Neural progenitor cell (in vitro differentiated cells): Measurements from ENCODE around the gene CNTN5. TPM values are rescaled to one million over a fixed set of nuclear protein-coding genes. Genes with fewer than 3 reads are reported as not detected.

Experiments
- DNase-seq: peaks from one replicate; pipeline ENCODE4 v3.0.0-alpha.2; 2016; ENCODE audit warnings: low spot score
- H2AFZ ChIP-seq: fragments of 200-600 bp; sonication (generic); replicated peaks from 2 replicates; pipeline ENCODE4 v1.6.1; 2016; ENCODE audit warnings: antibody characterized with exemption
- H3F3A ChIP-seq: fragments of 200-600 bp; sonication (generic); 2 replicates; pipeline ENCODE4 v1.6.1; 2016; ENCODE audit warnings: antibody characterized with exemption, low read depth
- H3K27ac ChIP-seq: fragments of 200-600 bp; sonication (generic); 2 replicates; pipeline ENCODE4 v1.5.1; 2016; ENCODE audit warnings: mild to moderate bottlenecking
- H3K27me3 ChIP-seq: fragments of 200-600 bp; sonication (generic); 2 replicates; pipeline ENCODE4 v1.6.1; 2016; ENCODE audit warnings: mild to moderate bottlenecking, moderate library complexity
- H3K36me3 ChIP-seq: fragments of 200-600 bp; sonication (generic); 2 replicates; pipeline ENCODE4 v1.5.1; 2016
- H3K4me1 ChIP-seq: fragments of 200-600 bp; sonication (generic); 2 replicates; pipeline ENCODE4 v1.6.1; 2016; ENCODE audit warnings: mixed run types
- H3K4me2 ChIP-seq: fragments of 200-600 bp; sonication (generic); 2 replicates; pipeline ENCODE4 v1.6.1; 2016
- H3K4me3 ChIP-seq: fragments of 200-600 bp; sonication (generic); 2 replicates; pipeline ENCODE4 v1.5.1; 2016
- H3K79me2 ChIP-seq: fragments of 200-600 bp; sonication (generic); 2 replicates; pipeline ENCODE4 v1.6.1; 2016; ENCODE audit warnings: low read depth
- H3K9ac ChIP-seq: fragments of 200-600 bp; sonication (generic); 2 replicates; pipeline ENCODE4 v1.6.1; 2016
- H3K9me3 ChIP-seq: fragments of 200-600 bp; sonication (generic); 2 replicates; pipeline ENCODE4 v1.5.1; 2016; ENCODE audit warnings: low read depth
- H4K20me1 ChIP-seq: fragments of 200-600 bp; sonication (generic); 2 replicates; pipeline ENCODE4 v1.6.1; 2016; ENCODE audit warnings: low read depth
- H3K27ac Mint-ChIP-seq: 3 replicates; pipeline ENCODE4 v1.8.0; 2021; ENCODE audit warnings: mixed read lengths
- H3K27me3 Mint-ChIP-seq: 2 replicates; pipeline ENCODE4 v1.8.0; 2022; ENCODE audit warnings: low read depth, mild to moderate bottlenecking, inconsistent platforms, moderate library complexity, mixed read lengths; ENCODE audit not compliant: insufficient read depth
- H3K36me3 Mint-ChIP-seq: 3 replicates; pipeline ENCODE4 v1.8.0; 2021; ENCODE audit warnings: mixed read lengths
- H3K4me1 Mint-ChIP-seq: 3 replicates; pipeline ENCODE4 v1.8.0; 2021; ENCODE audit warnings: mixed read lengths
- H3K4me3 Mint-ChIP-seq: 3 replicates; pipeline ENCODE4 v1.8.0; 2021; ENCODE audit warnings: mild to moderate bottlenecking, moderate library complexity, mixed read lengths
- H3K9me3 Mint-ChIP-seq: 3 replicates; pipeline ENCODE4 v1.8.0; 2020; ENCODE audit warnings: mixed read lengths
- EZH2 ChIP-seq: fragments of 200-600 bp; sonication (generic); IDR thresholded peaks from 2 replicates; pipeline ENCODE4 v1.6.1; 2017; ENCODE audit warnings: antibody characterized with exemption, mild to moderate bottlenecking, moderate library complexity
- EZH2phosphoT487 ChIP-seq: fragments of 200-600 bp; sonication (generic); IDR thresholded peaks from 2 replicates; pipeline ENCODE4 v1.6.1; 2017; ENCODE audit warnings: antibody characterized with exemption
- total RNA-seq: library from RNA; depleted of rRNA; stranded (reverse); fragments of >200 nt; gene quantifications from 2 replicates; pipeline ENCODE4 v1.2.3, GENCODE V29; 2015; ENCODE audit warnings: low replicate concordance
- TF ChIP-seq, protein P1 (sequence below): fragments of 200-600 bp; sonication (generic); IDR thresholded peaks from 2 replicates; pipeline ENCODE4 v1.5.1; 2017; ENCODE audit warnings: antibody characterized with exemption, mild to moderate bottlenecking

CNTN5 gene
- total RNA-seq, 1 donor from 2014 or later, result 0.19 TPM

DNA sequence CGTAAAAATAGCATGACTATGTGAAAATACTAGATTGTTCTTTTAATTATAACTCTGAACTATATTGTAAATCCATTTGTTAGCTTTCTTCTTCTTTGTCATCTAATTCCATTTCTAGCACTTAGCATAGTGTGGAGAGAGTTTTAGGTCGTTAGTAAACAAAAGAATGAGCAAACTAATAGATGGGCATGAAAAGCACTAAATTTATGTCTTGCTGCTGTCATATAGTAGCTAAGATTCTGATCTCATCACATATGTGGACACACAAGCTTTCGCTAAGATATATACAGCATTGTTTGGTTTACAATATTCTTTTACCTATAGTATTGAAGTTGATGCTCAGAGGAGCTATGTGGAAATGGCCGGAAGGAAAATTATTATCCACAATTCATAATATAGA is 370.5 kb downstream of the CNTN5 start:
- H3K36me3 ChIP-seq, result no peaks in the 10 kb centered on the region
- no peak overlapping the region for H3K9ac ChIP-seq
- no peak overlapping the region for H3K4me3 Mint-ChIP-seq
- TF ChIP-seq EZH2phosphoT487 (no peak), EZH2 (no peak)
- TF ChIP-seq, protein P1, sequence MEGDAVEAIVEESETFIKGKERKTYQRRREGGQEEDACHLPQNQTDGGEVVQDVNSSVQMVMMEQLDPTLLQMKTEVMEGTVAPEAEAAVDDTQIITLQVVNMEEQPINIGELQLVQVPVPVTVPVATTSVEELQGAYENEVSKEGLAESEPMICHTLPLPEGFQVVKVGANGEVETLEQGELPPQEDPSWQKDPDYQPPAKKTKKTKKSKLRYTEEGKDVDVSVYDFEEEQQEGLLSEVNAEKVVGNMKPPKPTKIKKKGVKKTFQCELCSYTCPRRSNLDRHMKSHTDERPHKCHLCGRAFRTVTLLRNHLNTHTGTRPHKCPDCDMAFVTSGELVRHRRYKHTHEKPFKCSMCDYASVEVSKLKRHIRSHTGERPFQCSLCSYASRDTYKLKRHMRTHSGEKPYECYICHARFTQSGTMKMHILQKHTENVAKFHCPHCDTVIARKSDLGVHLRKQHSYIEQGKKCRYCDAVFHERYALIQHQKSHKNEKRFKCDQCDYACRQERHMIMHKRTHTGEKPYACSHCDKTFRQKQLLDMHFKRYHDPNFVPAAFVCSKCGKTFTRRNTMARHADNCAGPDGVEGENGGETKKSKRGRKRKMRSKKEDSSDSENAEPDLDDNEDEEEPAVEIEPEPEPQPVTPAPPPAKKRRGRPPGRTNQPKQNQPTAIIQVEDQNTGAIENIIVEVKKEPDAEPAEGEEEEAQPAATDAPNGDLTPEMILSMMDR, result no peak
- H3K27ac Mint-ChIP-seq, result no peak overlapping the region
- no peak for DNase-seq
- H3K79me2 ChIP-seq, result no peaks in the 10 kb centered on the region
- no peaks in the 10 kb centered on the region for H3K27me3 ChIP-seq
- no peak overlapping the region for H3K4me2 ChIP-seq
- no peak overlapping the region for H2AFZ ChIP-seq
- no peaks in the 10 kb centered on the region for H4K20me1 ChIP-seq
- H3K4me1 Mint-ChIP-seq, result no peaks in the 10 kb centered on the region
- H3K27me3 Mint-ChIP-seq, result no peaks in the 10 kb centered on the region
- H3K27ac ChIP-seq, result no peak overlapping the region
- no peaks in the 10 kb centered on the region for H3K4me1 ChIP-seq
- H3K36me3 Mint-ChIP-seq, result no peaks in the 10 kb centered on the region
- H3K9me3 Mint-ChIP-seq, result peaks cover 2% of the 10 kb centered on the region
- no peaks in the 10 kb centered on the region for H3F3A ChIP-seq
- H3K9me3 ChIP-seq, result no peaks in the 10 kb centered on the region
- no peak overlapping the region for H3K4me3 ChIP-seq

DNA sequence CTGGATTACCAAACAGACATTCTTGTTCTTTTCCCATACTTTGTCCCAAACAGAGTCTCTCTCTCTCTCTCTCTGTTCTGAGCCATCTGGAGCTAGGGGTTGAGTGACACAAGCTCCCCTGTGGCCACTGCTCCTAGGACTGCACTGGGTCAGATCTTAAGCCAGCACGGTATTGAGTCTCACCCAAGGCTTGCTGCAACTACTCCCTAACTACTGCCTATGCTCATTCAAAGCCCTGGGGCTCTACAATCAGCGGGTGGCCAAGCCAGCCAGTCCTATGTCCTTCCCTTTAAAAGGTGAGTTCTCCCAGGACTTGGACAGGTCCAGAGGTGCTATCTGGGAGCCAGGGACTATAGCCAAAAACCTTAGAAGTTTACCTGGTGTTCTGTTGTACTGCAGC is 385.6 kb downstream of the CNTN5 start:
- H3K36me3 Mint-ChIP-seq, result no peaks in the 10 kb centered on the region
- Histone ChIP-seq H3K9me3 (no peaks in the 10 kb centered on the region), H2AFZ (no peak overlapping the region), H3K79me2 (no peaks in the 10 kb centered on the region), H3K4me1 (no peaks in the 10 kb centered on the region), H3K27me3 (no peaks in the 10 kb centered on the region), H3K36me3 (no peaks in the 10 kb centered on the region), H3K27ac (no peak overlapping the region), H4K20me1 (no peaks in the 10 kb centered on the region), H3K4me3 (no peak overlapping the region), H3K9ac (no peak overlapping the region), H3K4me2 (no peak overlapping the region), H3F3A (no peaks in the 10 kb centered on the region)
- H3K27me3 Mint-ChIP-seq, result no peaks in the 10 kb centered on the region
- H3K9me3 Mint-ChIP-seq, result no peaks in the 10 kb centered on the region
- no peaks in the 10 kb centered on the region for H3K4me1 Mint-ChIP-seq
- H3K27ac Mint-ChIP-seq, result no peak overlapping the region
- DNase-seq, result no peak
- TF ChIP-seq, protein P1, result no peak
- TF ChIP-seq EZH2phosphoT487, result no peak
- TF ChIP-seq EZH2, result no peak
- H3K4me3 Mint-ChIP-seq, result no peak overlapping the region

DNA sequence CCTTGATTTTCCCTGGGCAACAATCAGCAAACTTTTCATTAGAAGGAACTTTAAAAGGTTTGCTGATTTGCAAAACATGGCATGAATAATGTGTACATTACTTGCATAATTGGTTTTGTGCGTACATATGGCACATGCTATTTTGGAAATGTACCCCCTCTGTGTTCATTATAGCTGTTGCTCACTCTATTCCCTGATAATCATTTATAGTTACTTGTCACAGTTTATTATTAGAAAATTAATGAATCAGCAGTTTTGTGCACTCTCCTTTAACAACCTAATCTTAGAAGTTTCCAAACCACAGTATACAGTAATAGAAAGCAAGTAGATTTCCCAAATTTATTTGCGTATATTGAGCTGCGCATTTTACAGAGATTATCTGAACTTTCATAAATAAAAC is 389.9 kb downstream of the CNTN5 start:
- H3K4me3 Mint-ChIP-seq, result no peak overlapping the region
- no peak overlapping the region for H3K4me3 ChIP-seq
- no peaks in the 10 kb centered on the region for H3K9me3 ChIP-seq
- H3K4me1 ChIP-seq, result no peaks in the 10 kb centered on the region
- H3K79me2 ChIP-seq, result no peaks in the 10 kb centered on the region
- no peaks in the 10 kb centered on the region for H3K4me1 Mint-ChIP-seq
- H3F3A ChIP-seq, result no peaks in the 10 kb centered on the region
- DNase-seq, result no peak
- H3K36me3 ChIP-seq, result no peaks in the 10 kb centered on the region
- H3K27ac ChIP-seq, result no peak overlapping the region
- no peaks in the 10 kb centered on the region for H3K9me3 Mint-ChIP-seq
- H3K27me3 ChIP-seq, result no peaks in the 10 kb centered on the region
- no peak overlapping the region for H3K9ac ChIP-seq
- TF ChIP-seq EZH2phosphoT487 (no peak), EZH2 (no peak)
- TF ChIP-seq, protein P1, result no peak
- no peak overlapping the region for H3K27ac Mint-ChIP-seq
- no peaks in the 10 kb centered on the region for H3K36me3 Mint-ChIP-seq
- no peaks in the 10 kb centered on the region for H3K27me3 Mint-ChIP-seq
- H3K4me2 ChIP-seq, result no peak overlapping the region
- no peaks in the 10 kb centered on the region for H4K20me1 ChIP-seq
- H2AFZ ChIP-seq, result no peak overlapping the region
